RWPE2 (cell line): ENCODE results near the gene GREB1.

Experiments
- ATAC-seq: fragments of 200-7000 bp; cut with Tn5 transposase; 3 replicates; pipeline ENCODE4 v1.9.1; 2021; ENCODE audit warnings: low read depth
- DNase-seq: peaks from one replicate; pipeline ENCODE4 v3.0.0-alpha.2; 2020; ENCODE audit warnings: low spot score
- H3K27ac ChIP-seq: fragments of 450-650 bp; 2 replicates; pipeline ENCODE4 v1.5.1; 2017; ENCODE audit warnings: mild to moderate bottlenecking; ENCODE audit not compliant: poor library complexity, severe bottlenecking
- H3K27me3 ChIP-seq: fragments of 250-450 bp; sonication (Bioruptor Pico); 2 replicates; pipeline ENCODE4 v1.5.1; 2021; ENCODE audit warnings: mild to moderate bottlenecking, moderate library complexity; ENCODE audit not compliant: insufficient read depth, poor library complexity, severe bottlenecking
- H3K36me3 ChIP-seq: fragments of 250-450 bp; sonication (Bioruptor Pico); 2 replicates; pipeline ENCODE4 v1.5.1; 2020; ENCODE audit warnings: low read depth, mild to moderate bottlenecking, moderate library complexity
- H3K4me1 ChIP-seq: fragments of 250-450 bp; sonication (Bioruptor Pico); 2 replicates; pipeline ENCODE4 v1.5.1; 2021; ENCODE audit warnings: mild to moderate bottlenecking, moderate library complexity; ENCODE audit not compliant: insufficient read depth, poor library complexity, severe bottlenecking
- H3K4me3 ChIP-seq: fragments of 250-450 bp; sonication (Bioruptor Pico); 2 replicates; pipeline ENCODE4 v1.5.1; 2021; ENCODE audit warnings: mild to moderate bottlenecking, moderate library complexity; ENCODE audit not compliant: severe bottlenecking
- H3K9me3 ChIP-seq: fragments of 250-450 bp; sonication (Bioruptor Pico); 2 replicates; pipeline ENCODE4 v1.5.1; 2021; ENCODE audit warnings: mild to moderate bottlenecking, moderate library complexity; ENCODE audit not compliant: severe bottlenecking
- TF ChIP-seq, protein P1 (sequence below): fragments of 450-650 bp; IDR thresholded peaks from one replicate; pipeline ENCODE4 v1.5.1; 2017; ENCODE audit warnings: mild to moderate bottlenecking, moderate library complexity; ENCODE audit not compliant: poor library complexity, severe bottlenecking

Gene GREB1

GRCh38 chr2:11553661-11554398 is 20.0 kb downstream of the GREB1 start:
- peaks cover 49% of the 10 kb centered on the region for H3K27me3 ChIP-seq
- no peaks in the 10 kb centered on the region for H3K9me3 ChIP-seq
- TF ChIP-seq, protein P1, sequence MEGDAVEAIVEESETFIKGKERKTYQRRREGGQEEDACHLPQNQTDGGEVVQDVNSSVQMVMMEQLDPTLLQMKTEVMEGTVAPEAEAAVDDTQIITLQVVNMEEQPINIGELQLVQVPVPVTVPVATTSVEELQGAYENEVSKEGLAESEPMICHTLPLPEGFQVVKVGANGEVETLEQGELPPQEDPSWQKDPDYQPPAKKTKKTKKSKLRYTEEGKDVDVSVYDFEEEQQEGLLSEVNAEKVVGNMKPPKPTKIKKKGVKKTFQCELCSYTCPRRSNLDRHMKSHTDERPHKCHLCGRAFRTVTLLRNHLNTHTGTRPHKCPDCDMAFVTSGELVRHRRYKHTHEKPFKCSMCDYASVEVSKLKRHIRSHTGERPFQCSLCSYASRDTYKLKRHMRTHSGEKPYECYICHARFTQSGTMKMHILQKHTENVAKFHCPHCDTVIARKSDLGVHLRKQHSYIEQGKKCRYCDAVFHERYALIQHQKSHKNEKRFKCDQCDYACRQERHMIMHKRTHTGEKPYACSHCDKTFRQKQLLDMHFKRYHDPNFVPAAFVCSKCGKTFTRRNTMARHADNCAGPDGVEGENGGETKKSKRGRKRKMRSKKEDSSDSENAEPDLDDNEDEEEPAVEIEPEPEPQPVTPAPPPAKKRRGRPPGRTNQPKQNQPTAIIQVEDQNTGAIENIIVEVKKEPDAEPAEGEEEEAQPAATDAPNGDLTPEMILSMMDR, result no peak
- H3K4me1 ChIP-seq, result peaks cover 6% of the 10 kb centered on the region
- H3K36me3 ChIP-seq, result no peaks in the 10 kb centered on the region; the same call in 1 of the 2 replicates
- ATAC-seq (peak; percentile 62; the same call in 2 of the 3 replicates), DNase-seq (no peak)
- H3K27ac ChIP-seq, result no peak overlapping the region
- H3K4me3 ChIP-seq, result no peak overlapping the region

DNA sequence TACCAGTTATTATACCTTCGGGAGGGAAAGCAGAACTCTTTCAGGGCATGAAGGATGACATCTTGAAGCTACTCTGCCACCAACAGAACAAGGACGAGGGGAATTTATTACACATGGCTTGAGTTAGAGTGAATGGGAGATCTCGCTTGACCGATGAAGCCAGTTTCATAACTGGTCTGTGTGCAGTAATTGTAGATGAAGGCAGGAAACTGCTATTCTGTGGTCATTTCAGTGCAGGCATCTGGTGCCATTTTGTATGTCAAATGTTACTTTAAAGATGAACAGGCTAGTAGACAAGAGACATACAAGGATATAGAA is 20.5 kb downstream of the GREB1 start:
- Histone ChIP-seq H3K4me3 (no peak overlapping the region), H3K36me3 (no peaks in the 10 kb centered on the region; the same call in 1 of the 2 replicates), H3K27me3 (peaks cover 48% of the 10 kb centered on the region), H3K4me1 (peaks cover 6% of the 10 kb centered on the region), H3K9me3 (no peaks in the 10 kb centered on the region), H3K27ac (no peak overlapping the region)
- no peak for ATAC-seq
- DNase-seq, result no peak
- TF ChIP-seq, protein P1, result no peak

- H3K27ac ChIP-seq, result no peak overlapping the region
- DNase-seq, result no peak
- no peak for ATAC-seq
- H3K4me3 ChIP-seq, result no peak overlapping the region
- peaks cover 6% of the 10 kb centered on the region for H3K4me1 ChIP-seq
- TF ChIP-seq, protein P1, result no peak
- peaks cover 44% of the 10 kb centered on the region for H3K27me3 ChIP-seq
- H3K36me3 ChIP-seq, result no peaks in the 10 kb centered on the region; the same call in 1 of the 2 replicates
- H3K9me3 ChIP-seq, result no peaks in the 10 kb centered on the region
Measured at GRCh38 chr2:11556101-11556806, 22.4 kb downstream of the GREB1 start.

- DNase-seq, result peak; percentile 15
- no peak overlapping the region for H3K4me3 ChIP-seq
- no peaks in the 10 kb centered on the region for H3K9me3 ChIP-seq
- TF ChIP-seq, protein P1, result no peak
- no peak overlapping the region for H3K27ac ChIP-seq
- no peak for ATAC-seq
- H3K4me1 ChIP-seq, result peaks cover 6% of the 10 kb centered on the region
- no peaks in the 10 kb centered on the region; the same call in 1 of the 2 replicates for H3K36me3 ChIP-seq
- peaks cover 44% of the 10 kb centered on the region for H3K27me3 ChIP-seq
Measured at GRCh38 chr2:11558214-11558886, 24.5 kb downstream of the GREB1 start.
